ENCODE data around the gene FBXO9.

FBXO9 gene

GRCh38 chr6:53095716-53096115 is 30.5 kb downstream of the FBXO9 start:
- no peak for DNase-seq

DNA sequence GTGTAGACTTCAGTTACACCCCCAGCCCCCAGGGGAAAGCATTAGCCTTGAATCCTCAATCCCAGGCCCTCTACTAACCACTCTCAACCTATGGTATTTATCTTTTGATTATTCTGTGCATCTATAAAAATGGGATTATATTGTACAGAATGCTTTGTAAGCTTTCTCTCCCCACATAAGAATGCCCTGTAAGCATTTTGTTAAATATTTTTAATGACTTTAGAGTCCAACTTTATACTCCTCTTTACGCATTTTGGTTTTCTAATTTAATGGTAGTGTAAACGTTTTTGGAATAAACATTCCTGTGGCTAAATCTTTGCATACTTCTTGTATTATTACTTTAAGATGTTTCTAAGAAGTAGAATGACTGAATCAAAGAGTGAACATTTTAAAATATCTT is 35.4 kb downstream of the FBXO9 start:
- no peak for DNase-seq

GRCh38 chr6:53101006-53101405 is 35.8 kb downstream of the FBXO9 start:
- no peak for DNase-seq

- DNase-seq = no peak
Observed at GRCh38 chr6:53103993-53104675, 38.9 kb downstream of the FBXO9 start.

DNA sequence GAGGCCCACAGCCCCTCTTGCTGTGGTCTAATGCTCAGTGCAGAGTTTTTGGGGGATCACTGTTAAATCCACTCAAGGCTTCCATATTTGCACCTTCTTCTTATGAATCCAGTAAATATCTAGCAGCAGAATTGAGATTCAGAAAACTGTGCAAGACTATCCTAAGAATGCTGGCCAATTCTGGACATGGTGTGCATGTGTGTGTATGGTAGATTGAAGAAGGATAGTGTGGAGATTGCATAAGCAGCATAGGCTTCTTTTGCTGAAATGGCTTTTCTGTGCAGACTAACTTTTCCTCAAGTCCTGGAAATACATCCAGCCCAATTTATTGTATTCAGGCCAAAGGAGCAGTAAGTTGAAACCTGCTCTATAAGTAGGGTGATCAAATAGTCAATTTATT is 39.7 kb downstream of the FBXO9 start:
- DNase-seq = no peak

DNA sequence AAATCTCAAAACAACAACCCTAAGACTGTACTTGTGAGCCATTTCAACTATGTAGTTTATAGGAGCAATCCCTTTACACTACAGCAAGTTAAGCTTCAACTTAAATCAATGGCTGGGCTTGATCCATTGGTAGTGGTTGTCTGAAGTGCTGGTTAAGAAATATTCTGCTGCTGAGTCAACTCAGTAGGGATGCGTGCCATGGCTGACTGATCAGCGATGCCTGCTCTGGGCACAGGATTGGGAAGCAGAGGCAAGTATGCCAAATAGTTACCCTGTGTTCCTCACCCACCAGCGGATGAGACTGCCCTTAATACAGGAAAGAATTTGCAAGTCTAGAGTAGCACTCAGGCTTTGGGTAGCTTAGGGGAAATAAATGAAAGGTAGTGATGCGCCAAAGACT is 41.9 kb downstream of the FBXO9 start:
- no peak for DNase-seq

DNA sequence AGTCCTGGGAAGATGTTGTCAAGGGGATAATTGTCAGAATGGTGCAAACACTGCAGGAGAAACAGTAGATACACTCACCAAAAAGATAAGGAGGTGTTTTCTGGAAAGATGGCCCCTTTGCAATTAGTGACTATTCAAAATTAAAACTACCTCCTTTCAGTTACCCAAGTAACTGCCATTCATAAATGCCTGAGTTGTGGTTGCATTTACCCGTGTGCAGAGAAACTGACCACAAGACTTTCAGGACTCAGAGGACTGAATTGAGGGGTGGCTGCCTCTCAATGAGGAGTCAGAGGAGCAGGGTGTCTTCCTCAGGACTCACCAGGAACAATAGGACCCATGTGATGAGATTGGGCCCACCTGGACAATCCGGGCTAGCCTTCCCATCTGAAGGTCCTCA is 44.4 kb downstream of the FBXO9 start:
- DNase-seq = no peak

GRCh38 chr6:53111865-53112264 is 46.7 kb downstream of the FBXO9 start:
- DNase-seq = no peak

DNA sequence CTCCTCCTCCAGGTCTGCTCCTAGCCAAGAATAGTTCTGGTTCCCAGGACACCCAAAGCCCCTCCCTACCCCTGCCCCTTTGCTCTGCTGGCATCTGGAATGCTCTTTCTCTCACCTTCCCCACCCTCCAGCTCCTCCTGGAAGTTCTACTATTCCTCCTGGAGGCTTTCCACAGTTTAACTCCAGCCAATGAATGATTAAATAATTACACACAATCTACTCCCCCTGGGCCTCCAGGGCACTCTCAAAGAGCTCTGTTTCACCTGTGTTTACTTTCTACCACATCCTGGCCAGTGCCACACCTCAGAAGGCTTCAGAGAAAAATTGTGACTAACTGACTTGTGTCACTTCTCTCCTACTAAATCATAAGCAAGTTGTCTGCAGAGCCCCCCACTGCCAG is 47.2 kb downstream of the FBXO9 start:
- no peak for DNase-seq

- no peak for DNase-seq
Observed at GRCh38 chr6:53112871-53113270, 47.7 kb downstream of the FBXO9 start.

DNA sequence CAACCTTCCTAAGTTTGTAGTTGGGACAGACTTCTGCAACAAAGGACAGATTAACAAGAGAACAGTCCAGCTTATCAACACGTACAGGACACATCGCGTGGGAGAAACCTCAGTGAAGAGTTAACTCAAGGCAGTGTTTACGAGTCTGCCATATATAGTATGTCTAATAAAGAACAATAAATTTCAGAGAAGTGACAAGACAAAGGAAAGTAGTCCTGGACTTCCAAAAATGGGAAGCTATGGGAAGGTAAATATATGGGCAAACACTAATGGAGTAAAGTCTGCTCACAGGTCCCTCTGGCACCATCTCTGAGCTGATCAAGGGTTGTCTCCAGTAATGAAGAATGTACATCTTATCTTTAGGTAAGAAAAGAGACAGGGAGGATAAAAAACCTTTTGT is 48.5 kb downstream of the FBXO9 start:
- DNase-seq = no peak

DNA sequence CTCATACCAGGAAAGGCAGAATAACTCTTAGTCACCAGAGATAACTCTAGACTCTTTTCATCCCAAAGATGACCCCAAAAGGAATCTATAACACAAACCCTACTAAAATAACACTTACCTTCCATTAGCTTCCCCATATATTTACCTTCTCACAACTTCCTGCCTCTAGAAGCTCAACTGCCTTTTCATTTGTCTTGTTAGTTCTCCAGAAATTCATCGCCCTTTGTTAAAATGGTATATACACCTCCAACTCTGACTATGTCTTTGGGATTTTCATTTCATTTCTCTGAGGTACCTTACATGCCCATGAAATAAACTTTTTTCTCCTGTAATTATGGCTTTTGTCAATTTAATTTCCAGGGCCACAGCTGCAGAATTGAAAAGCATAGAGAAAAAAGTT is 49.9 kb downstream of the FBXO9 start:
- DNase-seq = no peak

DNA sequence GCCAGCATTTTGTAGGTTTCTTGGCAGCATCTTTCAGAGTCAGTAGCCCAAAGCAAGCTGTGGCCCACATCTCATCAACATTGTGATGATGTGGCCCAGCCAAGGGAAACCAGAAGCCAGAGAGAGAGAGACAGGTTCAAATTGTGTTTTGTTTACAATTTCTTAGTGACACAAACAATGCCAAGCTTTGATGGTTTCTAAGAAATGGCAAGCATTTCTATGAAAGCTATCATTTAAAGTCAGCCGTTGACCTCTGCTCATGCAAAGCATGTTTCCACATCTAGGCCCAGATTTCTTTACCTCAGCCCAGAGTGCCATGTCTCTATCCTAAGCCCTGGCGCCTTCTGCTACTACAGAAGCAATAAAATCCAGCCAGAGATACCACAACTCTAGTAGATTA is 50.5 kb downstream of the FBXO9 start:
- no peak for DNase-seq

DNA sequence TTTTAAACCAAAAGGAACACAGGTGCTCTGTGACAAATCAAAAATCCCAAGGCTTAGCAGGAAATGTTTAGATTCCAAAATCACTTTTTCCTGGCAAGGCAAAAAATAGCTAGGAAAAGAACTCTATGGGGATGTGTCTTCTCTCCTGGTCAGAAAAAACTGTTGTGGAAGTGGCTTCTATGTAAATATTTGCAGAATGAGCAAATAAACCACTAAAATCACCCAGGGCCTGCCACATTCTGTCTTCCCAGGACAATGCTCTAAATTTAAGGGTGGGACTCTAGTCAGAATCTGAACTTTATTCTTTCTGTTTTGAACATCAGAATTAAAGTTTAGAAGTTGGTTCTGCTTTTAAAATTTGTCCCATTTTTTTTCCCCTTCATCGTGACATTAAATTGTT is 54.1 kb downstream of the FBXO9 start:
- DNase-seq = no peak

- DNase-seq = no peak
Observed at GRCh38 chr6:53119772-53120409, 54.7 kb downstream of the FBXO9 start.

GRCh38 chr6:53124131-53124800 is 59.1 kb downstream of the FBXO9 start:
- no peak for DNase-seq

- no peak for DNase-seq
Observed at GRCh38 chr6:53125276-53125675, 60.1 kb downstream of the FBXO9 start.

- DNase-seq = no peak
Observed at GRCh38 chr6:53128842-53129241, 63.6 kb downstream of the FBXO9 start.

- no peak for DNase-seq
Observed at GRCh38 chr6:53130569-53131290, 65.5 kb downstream of the FBXO9 start.

DNA sequence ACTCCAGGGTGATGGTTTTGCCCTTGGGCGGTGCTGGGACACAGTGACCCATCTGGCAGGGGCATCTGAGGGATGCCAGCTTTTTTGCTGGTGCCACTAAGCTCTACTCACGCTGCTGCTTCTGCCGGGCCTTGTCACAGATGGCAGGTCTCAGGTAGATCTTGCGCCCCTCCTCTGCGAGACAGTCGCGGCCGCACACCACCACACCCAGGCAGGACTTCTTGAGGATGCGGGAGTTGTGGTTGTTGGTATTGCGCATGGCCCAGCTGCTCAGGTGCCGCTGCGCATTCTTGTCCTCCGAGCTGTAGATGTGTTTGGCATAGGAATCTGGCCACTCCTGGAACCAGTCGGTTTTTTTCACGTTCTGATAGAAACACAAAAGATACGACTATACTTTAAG is 68.8 kb downstream of the FBXO9 start:
- no peak for DNase-seq

GRCh38 chr6:53134601-53135235 is 69.5 kb downstream of the FBXO9 start:
- DNase-seq = no peak

GRCh38 chr6:53136000-53136609 is 70.9 kb downstream of the FBXO9 start:
- DNase-seq = no peak

Data from CD4-positive, alpha-beta T cell treated with Interleukin-12 subunit alpha and Interleukin-12 subunit beta, for 1 hour (primary cell).